NCI-H128 (cell line): ENCODE measurements around the gene TOM1L2.
"Not testable (repeated sequence)": the region's sequence is repeated elsewhere in the genome, so short reads cannot be mapped to it uniquely, and the experiment has no call there.

Experiments used
- DNase-seq: peaks from one replicate; lab custom pipeline; 2025; ENCODE audit not compliant: unreplicated experiment; lab: John Stamatoyannopoulos, UW

TOM1L2 gene

GRCh38 chr17:17810895-17811248 lies 161.3 kb downstream of the TOM1L2 start:
- no peak for DNase-seq

- no peak for DNase-seq
Observed at GRCh38 chr17:17810084-17810894, 161.9 kb downstream of the TOM1L2 start.

GRCh38 chr17:17809531-17810083 lies 162.6 kb downstream of the TOM1L2 start:
- no peak for DNase-seq

GRCh38 chr17:17808706-17809432 lies 163.3 kb downstream of the TOM1L2 start:
- DNase-seq, result no peak

GRCh38 chr17:17808200-17808599 lies 164.0 kb downstream of the TOM1L2 start:
- DNase-seq, result not testable (repeated sequence)

- DNase-seq, result no peak
Observed at GRCh38 chr17:17807440-17807839, 164.8 kb downstream of the TOM1L2 start.

GRCh38 chr17:17806611-17807274 lies 165.5 kb downstream of the TOM1L2 start:
- DNase-seq, result no peak

GRCh38 chr17:17806035-17806434 lies 166.2 kb downstream of the TOM1L2 start:
- DNase-seq, result no peak

GRCh38 chr17:17805575-17805974 lies 166.6 kb downstream of the TOM1L2 start:
- DNase-seq, result no peak

GRCh38 chr17:17804007-17804406 lies 168.2 kb downstream of the TOM1L2 start:
- no peak for DNase-seq

GRCh38 chr17:17801800-17802481 lies 170.3 kb downstream of the TOM1L2 start:
- DNase-seq, result no peak

GRCh38 chr17:17800504-17801021 lies 171.6 kb downstream of the TOM1L2 start:
- DNase-seq, result no peak

- DNase-seq, result no peak
Observed at GRCh38 chr17:17798573-17799255, 173.5 kb downstream of the TOM1L2 start.

GRCh38 chr17:17798010-17798556 lies 174.1 kb downstream of the TOM1L2 start:
- DNase-seq, result no peak

GRCh38 chr17:17797119-17797809 lies 174.9 kb downstream of the TOM1L2 start:
- DNase-seq, result no peak

- no peak for DNase-seq
Observed at GRCh38 chr17:17796787-17797061, 175.5 kb downstream of the TOM1L2 start.

- DNase-seq, result no peak
Observed at GRCh38 chr17:17795946-17796786, 176.0 kb downstream of the TOM1L2 start.

GRCh38 chr17:17795296-17795695 lies 176.9 kb downstream of the TOM1L2 start:
- DNase-seq, result no peak

GRCh38 chr17:17794382-17794781 lies 177.8 kb downstream of the TOM1L2 start:
- no peak for DNase-seq
